CD4-positive, CD25-positive, alpha-beta regulatory T cell (primary cell): Measurements from ENCODE around the gene OR2F1. TPM values are rescaled to one million over a fixed set of nuclear protein-coding genes. Genes with fewer than 3 reads are reported as not detected.
A peak's percentile ranks its signal among the peaks of the same experiment; 100 is the strongest.
"Not testable (repeated sequence)": the region's sequence is repeated elsewhere in the genome, so short reads cannot be mapped to it uniquely, and the experiment has no call there.

Experiments
- ATAC-seq, 2 donors: fragments of 150-1000 bp; cut with Tn5 transposase; one replicate each; pipeline ENCODE4 v1.10.0; 2021; ENCODE audit warnings: low read depth in 2 of 2, moderate number of reproducible peaks in 2 of 2, moderate library complexity in 1 of 2
- DNase-seq, 3 donors: peaks; one replicate each; pipeline versions ENCODE4 v3.0.0 to v3.0.0-alpha.2; 2012 to 2022; ENCODE audit warnings: mixed read lengths in 1 of 3
- H3K27ac ChIP-seq: one replicate; pipeline ENCODE4 v1.7.0; 2013; ENCODE audit warnings: mild to moderate bottlenecking, low read length; ENCODE audit not compliant: insufficient read depth, poor library complexity, severe bottlenecking
- H3K27me3 ChIP-seq: one replicate; pipeline ENCODE4 v1.7.0; 2013; ENCODE audit warnings: low read length; ENCODE audit not compliant: control insufficient read depth, insufficient read depth
- H3K36me3 ChIP-seq: one replicate; pipeline ENCODE4 v1.7.0; 2013; ENCODE audit warnings: mild to moderate bottlenecking, low read length, moderate library complexity; ENCODE audit not compliant: control insufficient read depth, insufficient read depth
- H3K4me1 ChIP-seq: 2 replicates; pipeline ENCODE4 v1.7.0; 2013; ENCODE audit warnings: mild to moderate bottlenecking, low read length; ENCODE audit not compliant: insufficient read depth, control insufficient read depth, poor library complexity, severe bottlenecking
- H3K4me3 ChIP-seq: one replicate; pipeline ENCODE4 v1.7.0; 2013; ENCODE audit warnings: low read depth, mild to moderate bottlenecking, low read length, moderate library complexity
- H3K9me3 ChIP-seq, 2 experiments: 1 replicate in 1 of 2; 2 replicates in 1 of 2; pipeline ENCODE4 v1.7.0; 2013; ENCODE audit warnings: low read length in 2 of 2, mild to moderate bottlenecking in 1 of 2, moderate library complexity in 1 of 2; ENCODE audit not compliant: control insufficient read depth in 2 of 2
- H3K27ac Mint-ChIP-seq, 3 donors: one replicate each; pipeline ENCODE4 v1.8.0; 2020 to 2022; ENCODE audit warnings: mild to moderate bottlenecking in 3 of 3, mixed read lengths in 3 of 3, moderate library complexity in 2 of 3
- H3K27me3 Mint-ChIP-seq: one replicate; pipeline ENCODE4 v1.8.0; 2022; ENCODE audit warnings: mild to moderate bottlenecking, mixed read lengths
- H3K36me3 Mint-ChIP-seq: one replicate; pipeline ENCODE4 v1.8.0; 2020; ENCODE audit warnings: mixed read lengths
- H3K4me1 Mint-ChIP-seq, 4 donors: one replicate each; pipeline ENCODE4 v1.8.0; 2020 to 2022; ENCODE audit warnings: mixed read lengths in 4 of 4, mild to moderate bottlenecking in 1 of 4
- H3K4me3 Mint-ChIP-seq, 4 donors: one replicate each; pipeline ENCODE4 v1.8.0; 2020 to 2022; ENCODE audit warnings: mild to moderate bottlenecking in 4 of 4, mixed read lengths in 4 of 4, moderate library complexity in 3 of 4
- H3K9me3 Mint-ChIP-seq, 7 donors: one replicate each; pipeline ENCODE4 v1.8.0; 2020 to 2022; ENCODE audit warnings: mixed read lengths in 7 of 7, mild to moderate bottlenecking in 3 of 7, moderate library complexity in 2 of 7
- polyA plus RNA-seq, 4 donors: library from polyadenylated mRNA; unstranded; fragments of 300-500 nt; fragmentation: Illumina TruSeq; gene quantifications; one replicate each; pipeline ENCODE4 v1.2.3, GENCODE V29; 2021
- total RNA-seq: library from RNA; stranded (reverse); gene quantifications from one replicate; pipeline ENCODE4 v1.2.3, GENCODE V29; 2022

The OR2F1 gene
- total and polyA plus RNA-seq, 5 donors from 2014 or later, result not detected

DNA sequence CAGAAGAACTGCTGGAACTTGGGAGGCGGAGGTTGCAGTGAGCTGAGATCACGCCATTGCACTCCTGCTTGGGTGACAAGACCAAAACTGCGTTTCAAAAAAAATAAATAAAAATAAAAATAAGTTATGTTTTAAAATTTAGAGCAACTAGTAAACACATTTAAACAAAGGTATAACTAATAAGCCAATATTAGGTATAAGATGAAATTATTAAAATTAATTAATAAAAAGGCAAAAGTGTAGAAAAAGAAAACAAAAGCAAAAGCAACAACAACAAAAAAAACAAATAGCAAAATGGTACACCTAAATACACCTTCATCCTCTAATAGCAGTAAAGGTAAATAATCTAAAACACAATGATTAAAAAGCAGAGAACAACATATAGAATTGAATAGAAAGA lies 39.3 kb downstream of the OR2F1 start:
- no peak overlapping the region for H3K4me3 Mint-ChIP-seq
- H3K36me3 ChIP-seq, result no peaks in the 10 kb centered on the region
- no peak overlapping the region for H3K27ac ChIP-seq
- H3K4me3 ChIP-seq, result no peak overlapping the region
- no peaks in the 10 kb centered on the region for H3K4me1 ChIP-seq
- H3K36me3 Mint-ChIP-seq, result no peaks in the 10 kb centered on the region
- no peaks in the 10 kb centered on the region for H3K4me1 Mint-ChIP-seq
- ATAC-seq (no peak), DNase-seq (no peak)
- peaks cover 3% of the 10 kb centered on the region for H3K27me3 ChIP-seq
- peaks cover 4% of the 10 kb centered on the region for H3K27me3 Mint-ChIP-seq
- no peak overlapping the region for H3K27ac Mint-ChIP-seq
- peaks cover 2 to 8% of the 10 kb centered on the region in 2 experiments for H3K9me3 ChIP-seq
- peaks cover 0 to 9% (median 2%) of the 10 kb centered on the region in 7 donors for H3K9me3 Mint-ChIP-seq

DNA sequence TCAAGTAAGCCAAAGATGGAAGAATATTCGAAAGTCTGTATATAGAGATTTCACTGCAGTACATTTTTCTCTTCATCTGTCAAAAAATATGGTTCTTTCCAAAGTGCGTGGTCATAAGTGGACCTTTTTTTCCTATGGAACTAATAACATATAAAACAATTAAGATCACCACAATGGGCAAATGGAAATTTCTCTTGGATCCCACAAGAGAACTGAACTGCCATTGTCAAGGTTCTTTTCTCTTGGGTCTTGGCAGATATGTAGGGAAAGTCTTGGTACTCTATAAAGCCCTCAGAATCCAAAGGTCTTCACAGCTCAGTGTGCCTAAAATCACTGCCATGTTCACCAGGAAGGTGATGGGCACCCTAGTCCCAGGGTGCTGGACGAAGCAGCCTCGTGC lies 45.4 kb downstream of the OR2F1 start, which contains the start of gene OR6B1:
TSS of gene OR6B1 (plus strand) at position 301 of the 400 bp plus-strand sequence. CDS start 3,677 bp downstream, outside the sequence.
- Mint-ChIP-seq H3K36me3 (no peaks in the 10 kb centered on the region), H3K9me3 (no peaks in the 10 kb centered on the region), H3K27ac (no peak within 1 kb of the TSS), H3K4me3 (no peak within 1 kb of the TSS), H3K4me1 (no peaks in the 10 kb centered on the region), H3K27me3 (peaks cover 5% of the 10 kb centered on the region)
- no peaks in the 10 kb centered on the region for H3K9me3 ChIP-seq
- H3K27me3 ChIP-seq, result peaks cover 2% of the 10 kb centered on the region
- H3K4me3 ChIP-seq, result no peak within 1 kb of the TSS
- no peak within 1 kb of the TSS for H3K27ac ChIP-seq
- H3K4me1 ChIP-seq, result no peaks in the 10 kb centered on the region
- DNase-seq, result no peak
- no peak for ATAC-seq
- H3K36me3 ChIP-seq, result no peaks in the 10 kb centered on the region

DNA sequence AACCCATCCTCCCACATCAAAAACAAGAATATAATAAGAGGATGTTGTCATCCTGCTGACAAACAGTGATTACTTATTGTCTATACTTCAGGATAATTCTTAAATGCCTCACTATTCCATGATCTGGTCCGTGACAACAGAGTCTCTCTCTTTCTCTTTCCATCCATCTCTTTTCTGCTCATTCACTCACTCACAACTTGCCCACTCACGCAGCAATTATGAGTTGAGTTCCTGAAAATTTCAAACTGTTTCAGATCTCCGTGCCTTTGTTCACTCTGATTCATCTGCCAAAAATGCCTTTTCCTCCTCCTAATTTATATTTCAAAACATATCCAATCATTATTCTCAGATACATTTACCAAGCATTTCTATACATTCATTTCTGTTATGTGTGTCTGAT lies 46.9 kb downstream of the OR2F1 start:
- Mint-ChIP-seq H3K4me3 (no peak overlapping the region), H3K36me3 (no peaks in the 10 kb centered on the region), H3K4me1 (no peaks in the 10 kb centered on the region), H3K9me3 (no peaks in the 10 kb centered on the region), H3K27me3 (peaks cover 5% of the 10 kb centered on the region), H3K27ac (no peak overlapping the region)
- ATAC-seq (no peak), DNase-seq (no peak)
- Histone ChIP-seq H3K27me3 (peaks cover 2% of the 10 kb centered on the region), H3K27ac (no peak overlapping the region), H3K9me3 (no peaks in the 10 kb centered on the region), H3K4me3 (no peak overlapping the region), H3K4me1 (no peaks in the 10 kb centered on the region), H3K36me3 (no peaks in the 10 kb centered on the region)

DNA sequence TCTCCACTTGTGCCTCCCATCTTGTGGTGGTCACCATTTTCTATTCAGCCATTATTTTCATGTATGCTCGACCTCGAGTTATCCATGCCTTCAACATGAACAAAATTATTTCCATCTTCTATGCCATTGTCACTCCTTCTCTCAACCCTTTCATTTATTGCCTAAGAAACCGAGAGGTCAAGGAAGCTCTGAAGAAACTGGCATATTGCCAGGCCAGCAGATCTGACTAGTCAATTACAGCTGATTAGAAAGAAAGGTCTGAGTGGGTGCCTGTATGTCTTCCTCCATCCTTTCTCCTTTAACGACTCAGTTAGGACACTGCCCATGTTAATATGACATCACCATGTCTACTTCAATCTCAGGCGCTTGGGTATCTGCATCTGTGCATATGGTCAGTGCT lies 50.1 kb downstream of the OR2F1 start:
- ATAC-seq (no peak), DNase-seq (no peak)
- no peak overlapping the region for H3K27ac Mint-ChIP-seq
- H3K4me3 Mint-ChIP-seq, result no peak overlapping the region
- Histone ChIP-seq H3K4me3 (no peak overlapping the region), H3K27ac (no peak overlapping the region), H3K27me3 (peaks cover 2% of the 10 kb centered on the region), H3K9me3 (peaks cover 0 to 6% of the 10 kb centered on the region in 2 experiments), H3K4me1 (no peaks in the 10 kb centered on the region), H3K36me3 (no peaks in the 10 kb centered on the region)
- H3K27me3 Mint-ChIP-seq, result peaks cover 7% of the 10 kb centered on the region
- no peaks in the 10 kb centered on the region for H3K36me3 Mint-ChIP-seq
- no peaks in the 10 kb centered on the region for H3K4me1 Mint-ChIP-seq
- peaks cover 0 to 8% (median 4%) of the 10 kb centered on the region in 7 donors for H3K9me3 Mint-ChIP-seq

DNA sequence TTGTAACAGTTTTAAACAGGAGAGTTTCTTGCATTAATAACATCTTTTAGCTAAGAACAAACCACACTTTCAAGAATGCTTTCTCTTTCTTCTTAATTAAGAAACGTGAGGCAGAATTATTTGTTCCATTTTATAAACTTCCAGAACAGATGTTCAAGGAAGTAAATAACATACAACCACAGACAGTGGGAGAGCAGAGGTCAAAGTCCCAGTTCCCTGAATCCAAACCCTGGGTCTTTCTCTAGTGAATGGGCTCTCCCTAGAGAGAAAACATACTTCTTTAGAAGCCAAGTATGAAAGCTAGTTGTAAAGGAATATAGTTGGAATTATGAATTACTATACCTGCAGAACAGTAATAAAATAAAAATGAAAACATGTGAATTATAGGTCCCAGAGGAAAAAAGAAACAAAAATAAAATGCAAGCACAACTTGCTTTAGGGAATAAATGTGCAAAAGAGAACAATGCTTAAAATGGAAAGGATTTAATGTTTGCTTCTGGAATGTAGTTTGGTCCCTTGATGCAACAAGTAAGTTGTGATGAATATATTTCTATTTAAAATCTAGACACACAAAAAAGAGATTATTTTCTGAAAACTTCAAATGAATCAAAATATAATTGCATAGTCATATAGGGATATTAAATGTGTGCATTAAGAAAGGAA lies 51.5 kb downstream of the OR2F1 start:
- Mint-ChIP-seq H3K27ac (no peak overlapping the region), H3K4me1 (no peaks in the 10 kb centered on the region), H3K27me3 (peaks cover 10% of the 10 kb centered on the region), H3K36me3 (no peaks in the 10 kb centered on the region), H3K4me3 (no peak overlapping the region), H3K9me3 (peaks cover under 1 to 19% (median 4%) of the 10 kb centered on the region in 7 donors)
- no peak overlapping the region for H3K4me3 ChIP-seq
- peaks cover 2% of the 10 kb centered on the region for H3K27me3 ChIP-seq
- no peak for ATAC-seq
- H3K27ac ChIP-seq, result no peak overlapping the region
- H3K4me1 ChIP-seq, result no peaks in the 10 kb centered on the region
- peaks cover 0 to 11% of the 10 kb centered on the region in 2 experiments for H3K9me3 ChIP-seq
- DNase-seq, result no peak
- no peaks in the 10 kb centered on the region for H3K36me3 ChIP-seq

DNA sequence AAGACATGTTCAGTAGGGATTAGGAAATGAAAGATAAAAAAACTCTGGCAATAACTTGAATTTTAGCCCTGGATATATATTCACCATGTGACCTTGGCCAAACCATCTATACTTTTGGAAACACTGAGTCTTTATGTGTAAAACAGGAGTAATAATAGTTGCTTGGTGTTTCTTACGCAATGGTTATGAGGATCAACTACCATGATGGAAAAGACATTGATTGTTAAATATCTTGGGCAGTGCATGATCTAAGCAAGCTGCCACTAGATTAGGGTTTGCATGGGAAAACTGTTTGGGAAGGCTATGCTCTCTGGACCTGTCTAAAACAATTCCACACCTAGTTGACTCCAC lies 52.0 kb downstream of the OR2F1 start:
- Mint-ChIP-seq H3K9me3 (peaks cover 2 to 19% (median 4%) of the 10 kb centered on the region in 7 donors), H3K4me1 (no peaks in the 10 kb centered on the region), H3K27me3 (peaks cover 7% of the 10 kb centered on the region), H3K27ac (no peak overlapping the region), H3K36me3 (no peaks in the 10 kb centered on the region), H3K4me3 (no peak overlapping the region)
- no peak overlapping the region for H3K4me3 ChIP-seq
- ATAC-seq, result no peak
- peaks cover 0 to 11% of the 10 kb centered on the region in 2 experiments for H3K9me3 ChIP-seq
- no peaks in the 10 kb centered on the region for H3K4me1 ChIP-seq
- H3K36me3 ChIP-seq, result no peaks in the 10 kb centered on the region
- H3K27me3 ChIP-seq, result peaks cover 2% of the 10 kb centered on the region
- no peak for DNase-seq
- H3K27ac ChIP-seq, result no peak overlapping the region

DNA sequence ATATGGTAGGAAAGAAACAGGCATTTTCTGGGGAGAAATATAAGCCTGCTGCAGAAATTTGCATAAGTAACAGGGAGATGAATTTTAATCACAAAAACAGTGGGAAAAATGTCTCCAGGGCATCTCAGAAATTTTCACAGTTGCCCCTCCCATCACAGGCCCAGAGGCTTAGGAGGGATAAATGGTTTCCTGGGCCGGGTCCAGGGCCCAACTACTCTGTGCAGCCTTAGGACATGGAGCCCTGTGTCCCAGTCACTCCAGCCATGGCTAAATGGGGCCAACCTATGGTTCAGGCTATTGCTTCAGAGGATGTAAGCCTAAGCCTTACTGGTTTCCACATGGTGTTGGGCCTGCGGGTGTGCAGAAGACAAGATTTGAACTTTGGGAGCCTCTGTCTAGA lies 54.7 kb downstream of the OR2F1 start:
- Mint-ChIP-seq H3K4me1 (no peaks in the 10 kb centered on the region), H3K27me3 (peaks cover 7% of the 10 kb centered on the region), H3K27ac (peak overlapping the region in 1 of 3 donors; percentile 27), H3K4me3 (no peak overlapping the region), H3K36me3 (no peaks in the 10 kb centered on the region), H3K9me3 (peaks cover 3 to 19% (median 4%) of the 10 kb centered on the region in 7 donors)
- no peak overlapping the region for H3K27ac ChIP-seq
- peaks cover 2% of the 10 kb centered on the region for H3K27me3 ChIP-seq
- no peaks in the 10 kb centered on the region for H3K4me1 ChIP-seq
- H3K9me3 ChIP-seq, result peaks cover 0 to 11% of the 10 kb centered on the region in 2 experiments
- no peak overlapping the region for H3K4me3 ChIP-seq
- no peak for DNase-seq
- H3K36me3 ChIP-seq, result no peaks in the 10 kb centered on the region
- ATAC-seq, result no peak

DNA sequence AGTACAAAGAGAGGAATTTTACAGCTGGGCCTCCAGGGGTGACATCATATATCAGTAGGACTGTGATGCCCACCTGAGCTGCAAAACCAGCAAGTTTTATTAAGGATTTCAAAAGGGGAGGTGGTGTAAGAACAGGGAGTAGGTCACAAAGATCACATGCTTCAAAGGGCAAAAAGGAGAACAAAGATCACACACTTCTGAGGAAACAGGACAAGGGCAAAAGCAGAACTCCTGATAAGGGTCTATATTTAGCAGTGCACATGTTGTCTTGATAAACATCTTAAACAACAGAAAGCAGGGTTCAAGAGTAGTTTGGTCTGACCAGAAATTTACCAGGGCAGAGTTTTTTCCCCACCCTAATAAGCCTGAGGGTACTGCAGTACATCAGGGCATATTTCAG lies 55.4 kb downstream of the OR2F1 start:
- not testable (repeated sequence) for H3K4me3 ChIP-seq, H3K4me3 Mint-ChIP-seq, H3K27ac ChIP-seq, H3K27ac Mint-ChIP-seq, H3K4me1 ChIP-seq, H3K36me3 Mint-ChIP-seq, DNase-seq, H3K4me1 Mint-ChIP-seq, ATAC-seq, H3K27me3 ChIP-seq, H3K36me3 ChIP-seq
- H3K9me3 ChIP-seq, result peaks cover 0 to 11% of the 10 kb centered on the region in 2 experiments
- peaks cover 3 to 19% (median 5%) of the 10 kb centered on the region in 7 donors for H3K9me3 Mint-ChIP-seq
- peaks cover 13% of the 10 kb centered on the region for H3K27me3 Mint-ChIP-seq
